NAMALWA (cell line): Measurements from ENCODE around the gene SPG11.
"Not testable (repeated sequence)": the region's sequence is repeated elsewhere in the genome, so short reads cannot be mapped to it uniquely, and the experiment has no call there.

Experiments
- DNase-seq: peaks from one replicate; pipeline ENCODE4 v3.0.0-alpha.2; 2015; ENCODE audit warnings: low spot score

The SPG11 gene, protein sequence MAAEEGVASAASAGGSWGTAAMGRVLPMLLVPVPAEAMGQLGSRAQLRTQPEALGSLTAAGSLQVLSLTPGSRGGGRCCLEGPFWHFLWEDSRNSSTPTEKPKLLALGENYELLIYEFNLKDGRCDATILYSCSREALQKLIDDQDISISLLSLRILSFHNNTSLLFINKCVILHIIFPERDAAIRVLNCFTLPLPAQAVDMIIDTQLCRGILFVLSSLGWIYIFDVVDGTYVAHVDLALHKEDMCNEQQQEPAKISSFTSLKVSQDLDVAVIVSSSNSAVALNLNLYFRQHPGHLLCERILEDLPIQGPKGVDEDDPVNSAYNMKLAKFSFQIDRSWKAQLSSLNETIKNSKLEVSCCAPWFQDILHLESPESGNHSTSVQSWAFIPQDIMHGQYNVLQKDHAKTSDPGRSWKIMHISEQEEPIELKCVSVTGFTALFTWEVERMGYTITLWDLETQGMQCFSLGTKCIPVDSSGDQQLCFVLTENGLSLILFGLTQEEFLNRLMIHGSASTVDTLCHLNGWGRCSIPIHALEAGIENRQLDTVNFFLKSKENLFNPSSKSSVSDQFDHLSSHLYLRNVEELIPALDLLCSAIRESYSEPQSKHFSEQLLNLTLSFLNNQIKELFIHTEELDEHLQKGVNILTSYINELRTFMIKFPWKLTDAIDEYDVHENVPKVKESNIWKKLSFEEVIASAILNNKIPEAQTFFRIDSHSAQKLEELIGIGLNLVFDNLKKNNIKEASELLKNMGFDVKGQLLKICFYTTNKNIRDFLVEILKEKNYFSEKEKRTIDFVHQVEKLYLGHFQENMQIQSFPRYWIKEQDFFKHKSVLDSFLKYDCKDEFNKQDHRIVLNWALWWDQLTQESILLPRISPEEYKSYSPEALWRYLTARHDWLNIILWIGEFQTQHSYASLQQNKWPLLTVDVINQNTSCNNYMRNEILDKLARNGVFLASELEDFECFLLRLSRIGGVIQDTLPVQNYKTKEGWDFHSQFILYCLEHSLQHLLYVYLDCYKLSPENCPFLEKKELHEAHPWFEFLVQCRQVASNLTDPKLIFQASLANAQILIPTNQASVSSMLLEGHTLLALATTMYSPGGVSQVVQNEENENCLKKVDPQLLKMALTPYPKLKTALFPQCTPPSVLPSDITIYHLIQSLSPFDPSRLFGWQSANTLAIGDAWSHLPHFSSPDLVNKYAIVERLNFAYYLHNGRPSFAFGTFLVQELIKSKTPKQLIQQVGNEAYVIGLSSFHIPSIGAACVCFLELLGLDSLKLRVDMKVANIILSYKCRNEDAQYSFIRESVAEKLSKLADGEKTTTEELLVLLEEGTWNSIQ (N-terminal part only)

GRCh38 chr15:44663410-44664308, at the start of gene SPG11:
Gene SPG11, minus strand, starts transcription at chr15:44663662. Its CDS starts 15 bp downstream, at chr15:44663647.
- DNase-seq = peak; percentile 99

DNA sequence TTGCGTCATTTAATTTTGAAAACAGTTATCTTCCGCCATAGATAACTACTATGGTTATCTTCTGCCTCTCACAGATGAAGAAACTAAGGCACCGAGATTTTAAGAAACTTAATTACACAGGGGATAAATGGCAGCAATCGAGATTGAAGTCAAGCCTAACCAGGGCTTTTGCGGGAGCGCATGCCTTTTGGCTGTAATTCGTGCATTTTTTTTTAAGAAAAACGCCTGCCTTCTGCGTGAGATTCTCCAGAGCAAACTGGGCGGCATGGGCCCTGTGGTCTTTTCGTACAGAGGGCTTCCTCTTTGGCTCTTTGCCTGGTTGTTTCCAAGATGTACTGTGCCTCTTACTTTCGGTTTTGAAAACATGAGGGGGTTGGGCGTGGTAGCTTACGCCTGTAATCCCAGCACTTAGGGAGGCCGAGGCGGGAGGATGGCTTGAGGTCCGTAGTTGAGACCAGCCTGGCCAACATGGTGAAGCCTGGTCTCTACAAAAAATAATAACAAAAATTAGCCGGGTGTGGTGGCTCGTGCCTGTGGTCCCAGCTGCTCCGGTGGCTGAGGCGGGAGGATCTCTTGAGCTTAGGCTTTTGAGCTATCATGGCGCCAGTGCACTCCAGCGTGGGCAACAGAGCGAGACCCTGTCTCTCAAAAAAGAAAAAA, 49.0 kb upstream of the SPG11 start:
- DNase-seq = peak; percentile 85

- DNase-seq = peak; percentile 65
Observed at GRCh38 chr15:44711743-44712345, 48.4 kb upstream of the SPG11 start.

GRCh38 chr15:44711096-44711742, 47.8 kb upstream of the SPG11 start, which contains the start of the genes B2M and PATL2:
Gene B2M, plus strand, starts transcription at chr15:44711517. Its CDS starts 30 bp downstream, at chr15:44711547.
Gene PATL2, minus strand, starts transcription at chr15:44711323. Its CDS starts 34,833 bp downstream, at chr15:44676490.
- DNase-seq = peak; percentile 99

DNA sequence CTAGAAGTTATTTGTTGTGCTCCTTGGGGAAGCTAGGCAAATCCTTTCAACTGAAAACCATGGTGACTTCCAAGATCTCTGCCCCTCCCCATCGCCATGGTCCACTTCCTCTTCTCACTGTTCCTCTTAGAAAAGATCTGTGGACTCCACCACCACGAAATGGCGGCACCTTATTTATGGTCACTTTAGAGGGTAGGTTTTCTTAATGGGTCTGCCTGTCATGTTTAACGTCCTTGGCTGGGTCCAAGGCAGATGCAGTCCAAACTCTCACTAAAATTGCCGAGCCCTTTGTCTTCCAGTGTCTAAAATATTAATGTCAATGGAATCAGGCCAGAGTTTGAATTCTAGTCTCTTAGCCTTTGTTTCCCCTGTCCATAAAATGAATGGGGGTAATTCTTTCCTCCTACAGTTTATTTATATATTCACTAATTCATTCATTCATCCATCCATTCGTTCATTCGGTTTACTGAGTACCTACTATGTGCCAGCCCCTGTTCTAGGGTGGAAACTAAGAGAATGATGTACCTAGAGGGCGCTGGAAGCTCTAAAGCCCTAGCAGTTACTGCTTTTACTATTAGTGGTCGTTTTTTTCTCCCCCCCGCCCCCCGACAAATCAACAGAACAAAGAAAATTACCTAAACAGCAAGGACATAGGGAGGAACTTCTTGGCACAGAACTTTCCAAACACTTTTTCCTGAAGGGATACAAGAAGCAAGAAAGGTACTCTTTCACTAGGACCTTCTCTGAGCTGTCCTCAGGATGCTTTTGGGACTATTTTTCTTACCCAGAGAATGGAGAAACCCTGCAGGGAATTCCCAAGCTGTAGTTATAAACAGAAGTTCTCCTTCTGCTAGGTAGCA, 47.0 kb upstream of the SPG11 start:
- peak; percentile 75 for DNase-seq

DNA sequence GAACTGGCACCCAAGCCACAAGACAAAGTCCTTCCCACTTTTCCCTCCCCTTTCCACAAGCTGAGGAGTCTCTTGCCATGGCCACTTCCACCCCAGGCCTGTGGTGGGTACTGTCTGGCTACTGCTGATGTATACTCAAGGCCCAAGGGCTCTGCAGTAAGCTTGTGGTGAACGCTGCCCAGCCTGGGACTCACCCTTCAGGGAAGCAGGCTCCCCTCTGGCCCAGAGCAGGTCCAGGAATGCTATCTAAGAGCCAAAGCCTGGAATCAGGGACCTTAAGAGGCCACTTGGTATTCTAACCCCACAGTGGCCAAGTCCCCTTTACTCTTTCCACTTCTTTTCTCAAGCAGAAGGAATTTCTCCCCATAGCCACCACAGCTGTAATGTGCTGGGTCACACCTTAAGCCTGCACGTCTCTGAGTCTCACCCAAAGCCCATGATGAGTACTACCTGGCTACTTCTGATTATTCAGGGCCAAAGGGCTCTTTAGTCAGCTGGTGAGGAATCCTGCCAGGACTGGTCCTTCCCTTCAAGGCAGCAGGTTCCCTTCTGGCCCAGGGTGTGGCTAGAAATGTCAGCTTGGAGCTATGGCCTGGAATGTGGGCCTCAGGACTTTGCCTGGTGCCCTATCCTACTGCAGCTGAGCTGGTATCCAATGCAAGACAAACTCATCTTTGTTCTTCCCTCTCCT, 43.6 kb upstream of the SPG11 start:
- DNase-seq = no peak

GRCh38 chr15:44706401-44706800, 42.9 kb upstream of the SPG11 start:
- no peak for DNase-seq

GRCh38 chr15:44705986-44706385, 42.5 kb upstream of the SPG11 start:
- DNase-seq = no peak

DNA sequence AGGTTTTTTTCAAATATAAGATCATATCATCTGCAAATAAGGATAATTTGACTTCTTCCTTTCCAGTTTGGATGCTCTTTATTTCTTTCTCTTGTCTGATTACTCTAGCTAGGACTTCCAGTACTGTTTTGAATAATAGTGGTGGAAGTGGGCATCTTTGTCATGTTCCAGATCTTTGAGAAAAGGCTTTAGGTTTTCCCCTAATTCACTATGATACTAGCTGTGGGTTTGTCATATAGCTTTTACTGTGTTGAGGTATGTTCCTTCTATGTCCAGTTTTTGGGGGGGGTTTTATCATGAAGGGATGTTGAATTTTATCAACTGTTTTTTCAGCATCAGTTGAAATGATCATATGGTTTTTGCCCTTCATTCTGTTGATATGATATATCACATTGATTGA, 37.2 kb upstream of the SPG11 start:
- not testable (repeated sequence) for DNase-seq

GRCh38 chr15:44698641-44699040, 35.2 kb upstream of the SPG11 start:
- no peak for DNase-seq

- no peak for DNase-seq
Observed at GRCh38 chr15:44697014-44697413, 33.6 kb upstream of the SPG11 start.

- no peak for DNase-seq
Observed at GRCh38 chr15:44695294-44695693, 31.8 kb upstream of the SPG11 start.

- DNase-seq = no peak
Observed at GRCh38 chr15:44694416-44694815, 31.0 kb upstream of the SPG11 start.

DNA sequence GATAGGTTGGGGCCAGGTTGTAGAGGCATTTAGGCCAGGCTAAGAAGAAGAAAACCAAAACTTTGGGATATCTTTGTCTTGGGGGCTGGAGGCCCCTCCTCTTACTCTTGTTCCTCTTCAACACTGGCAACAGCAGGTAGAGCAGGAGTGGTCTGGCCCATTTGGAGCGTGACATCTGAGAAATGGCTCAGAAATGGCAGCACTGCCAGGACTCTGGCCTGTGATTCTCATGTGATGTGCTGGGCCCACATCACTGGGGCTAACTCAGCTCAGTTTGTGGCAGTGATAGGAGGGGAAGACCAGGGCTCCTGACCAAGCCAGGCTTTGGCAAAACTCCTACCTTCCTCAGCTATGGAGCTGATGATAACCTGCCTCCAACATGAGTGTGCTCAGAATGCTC, 29.2 kb upstream of the SPG11 start:
- DNase-seq = no peak

- DNase-seq = not testable (repeated sequence)
Observed at GRCh38 chr15:44690245-44690644, 26.8 kb upstream of the SPG11 start.

GRCh38 chr15:44689318-44689717, 25.9 kb upstream of the SPG11 start:
- not testable (repeated sequence) for DNase-seq

- DNase-seq = not testable (repeated sequence)
Observed at GRCh38 chr15:44682809-44683682, 19.6 kb upstream of the SPG11 start.
